Activated CD4-positive, CD25-positive, alpha-beta regulatory T cell treated with anti-CD3 and anti-CD28 coated beads, Interleukin-2, amount 50 U/mL, for 16 hours (primary cell): ENCODE measurements around the gene KCNMA1.

Experiments
- DNase-seq: peaks from one replicate; pipeline ENCODE4 v3.0.0-alpha.2; 2020; ENCODE audit warnings: low read depth, low spot score

Gene KCNMA1

DNA sequence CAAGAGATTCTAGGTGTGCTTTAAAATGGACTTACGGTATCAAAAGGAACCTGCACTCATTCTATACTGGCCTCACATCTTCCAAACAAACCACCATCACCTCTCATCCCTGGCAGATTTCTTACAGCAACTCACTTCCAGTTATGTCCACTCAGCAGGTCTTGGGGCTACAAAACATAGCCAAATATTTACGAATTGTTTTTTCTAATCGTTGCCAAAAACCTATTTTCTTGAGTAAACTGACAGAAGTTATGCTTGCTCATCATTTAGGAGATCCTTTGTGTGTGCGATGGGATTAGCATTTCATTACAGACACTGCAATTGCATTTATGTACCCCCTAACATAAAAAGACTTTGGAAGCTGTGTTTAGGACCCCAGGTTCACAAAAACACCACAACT lies 2.7 kb downstream of the KCNMA1 start:
- DNase-seq = no peak

DNA sequence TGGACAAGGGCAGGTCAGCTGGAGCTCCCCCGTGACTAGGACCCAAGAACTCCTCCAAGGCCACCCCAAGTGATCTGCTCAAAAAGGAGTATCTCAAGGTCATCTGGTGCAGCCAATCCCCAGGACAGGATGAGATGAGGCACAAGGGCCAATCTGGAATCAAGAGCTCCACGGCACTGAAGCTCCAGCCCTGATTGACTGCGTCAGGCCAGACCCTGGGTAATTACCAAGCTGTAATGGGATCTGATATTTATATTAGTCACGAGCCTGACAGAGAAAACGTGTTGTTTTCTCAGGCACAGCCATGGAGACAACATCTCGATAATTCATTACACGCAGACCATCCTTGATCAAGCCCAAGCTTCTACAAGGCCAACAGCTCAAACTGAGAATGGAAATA lies 4.2 kb downstream of the KCNMA1 start:
- no peak for DNase-seq

DNA sequence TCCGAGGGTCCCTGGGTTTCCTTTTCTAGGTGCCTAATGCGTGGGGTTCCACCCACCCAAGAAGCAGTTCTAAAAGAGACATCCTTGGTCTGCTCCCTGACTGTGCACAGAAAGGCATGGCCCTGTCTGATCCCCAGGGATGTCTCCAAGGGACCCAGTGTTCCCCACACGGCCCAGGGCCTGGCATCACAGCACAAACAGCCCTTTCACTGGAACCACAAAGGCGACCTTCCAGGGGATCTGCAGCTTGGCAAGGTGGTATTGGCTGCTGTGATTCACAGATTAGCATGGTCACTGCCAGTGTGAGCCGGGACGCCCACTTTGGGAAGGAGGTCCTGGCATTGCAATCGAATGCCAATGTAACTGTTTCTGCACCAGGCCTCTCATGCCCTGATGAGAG lies 6.4 kb downstream of the KCNMA1 start:
- no peak for DNase-seq

DNA sequence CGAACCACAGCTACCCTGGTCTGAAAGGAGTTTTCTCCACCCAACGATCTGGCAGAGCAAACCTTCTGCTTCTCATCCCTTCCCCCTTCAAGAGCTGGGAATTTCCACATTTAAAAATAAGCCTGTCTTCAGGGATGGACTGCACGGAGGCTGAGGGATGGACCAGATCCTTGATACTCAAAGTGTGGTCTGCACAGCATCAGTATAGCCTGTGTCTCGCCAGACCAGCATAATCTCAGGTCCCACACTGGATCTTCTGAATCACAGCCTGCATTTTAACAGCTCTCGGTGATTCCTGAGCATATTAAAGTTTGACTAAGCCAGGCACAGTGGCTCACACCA lies 7.1 kb downstream of the KCNMA1 start:
- DNase-seq = no peak

DNA sequence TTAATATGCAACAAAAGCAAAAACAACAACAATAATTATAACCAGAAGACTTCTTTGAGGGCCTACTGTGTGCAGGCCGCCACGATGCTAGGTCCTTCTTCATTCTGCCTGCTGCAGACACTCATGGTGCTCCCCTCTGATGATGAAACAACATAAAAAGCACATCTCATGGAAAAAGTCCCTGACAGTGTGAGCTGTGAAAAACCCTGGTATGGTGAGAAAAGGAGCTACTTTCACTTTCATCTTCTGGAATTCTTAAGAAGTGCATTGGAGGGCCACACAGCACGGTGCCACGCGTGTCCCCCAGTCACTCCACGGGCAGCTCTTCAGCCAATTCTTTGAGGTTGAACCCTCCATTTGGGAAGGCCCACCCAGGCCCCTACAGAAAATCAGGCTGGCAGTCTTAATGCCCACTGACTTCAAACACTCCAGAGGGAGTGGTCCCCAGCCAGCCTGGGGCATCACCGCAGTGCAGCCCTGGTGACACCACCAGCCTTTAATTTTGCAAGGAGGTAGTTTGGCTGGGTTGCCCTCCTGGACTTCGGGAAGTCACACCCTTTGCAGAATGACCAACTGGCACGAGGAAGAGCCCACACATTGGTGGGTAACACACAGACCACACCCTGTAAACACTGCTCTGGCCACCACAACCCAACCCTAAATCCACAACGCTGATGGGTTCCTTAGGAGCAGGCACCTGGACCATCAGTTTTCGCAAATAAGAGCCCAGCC lies 7.7 kb downstream of the KCNMA1 start:
- no peak for DNase-seq

DNA sequence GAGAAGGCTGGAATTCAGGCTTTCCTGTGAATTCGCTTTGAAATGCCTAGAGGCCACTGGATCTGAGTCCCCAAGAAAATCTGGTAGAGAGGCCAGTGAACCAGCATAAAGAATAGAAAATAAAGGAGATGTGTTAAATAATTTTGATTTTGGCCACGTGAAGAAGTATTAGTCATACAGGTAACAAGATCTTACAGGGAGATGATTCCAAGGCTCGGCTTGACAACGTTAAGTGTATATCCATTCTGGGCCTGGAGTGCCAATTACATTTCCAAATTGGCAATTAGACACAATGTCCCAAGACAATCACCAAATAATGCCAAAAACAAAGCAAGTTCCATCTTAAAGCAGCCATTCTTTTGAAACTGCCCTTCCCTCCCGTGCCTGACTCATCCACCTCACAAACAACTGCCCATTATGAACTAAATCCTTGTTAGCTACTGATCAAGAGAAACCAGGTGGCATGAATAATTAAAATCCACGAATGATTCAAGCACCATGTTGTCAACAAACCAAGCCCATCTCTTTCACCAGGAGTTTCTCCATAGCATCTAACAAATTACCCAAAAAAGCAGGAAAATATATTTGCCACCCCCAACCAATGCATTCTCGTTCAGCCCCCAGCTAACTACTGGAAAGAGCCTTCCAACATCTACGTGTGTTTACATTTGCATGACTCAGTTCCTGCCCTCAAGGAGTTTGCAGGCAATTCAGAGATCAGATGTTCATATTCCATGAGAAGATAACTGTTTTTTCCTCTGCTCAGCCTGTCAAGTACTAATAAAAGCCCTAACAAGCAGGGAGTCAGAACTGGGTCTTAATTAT lies 8.5 kb downstream of the KCNMA1 start:
- DNase-seq = no peak

DNA sequence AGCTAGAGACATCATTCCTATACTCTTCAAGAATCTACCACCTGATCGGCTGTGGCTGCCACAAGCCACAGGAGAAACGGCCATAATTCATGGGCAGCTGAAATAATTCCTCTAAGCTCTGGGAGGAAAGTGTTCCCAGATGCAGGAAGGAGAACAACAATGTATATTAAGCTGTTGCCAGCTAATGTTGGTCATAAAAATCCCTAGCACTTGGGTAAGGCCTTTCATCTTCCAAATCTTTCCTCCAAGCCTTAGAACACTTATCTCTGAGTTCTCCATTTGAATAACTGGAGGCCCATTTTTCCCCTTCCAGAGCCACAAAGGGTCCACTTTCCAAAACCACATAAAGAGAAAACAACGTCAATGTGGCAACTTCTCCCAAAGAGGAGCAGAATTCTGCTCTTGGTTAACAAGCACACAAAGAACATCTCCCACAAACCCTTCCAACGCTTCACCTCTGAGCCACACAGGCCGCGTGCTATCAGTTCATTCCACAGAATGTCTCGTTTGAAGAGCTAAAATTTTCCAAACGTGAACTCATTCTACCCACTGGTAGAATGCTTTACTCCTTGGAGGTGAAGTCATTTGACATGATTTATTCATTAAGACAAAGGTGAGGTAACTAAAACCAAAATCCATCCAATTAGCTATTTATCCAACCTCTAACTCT lies 11.2 kb downstream of the KCNMA1 start:
- DNase-seq = no peak

DNA sequence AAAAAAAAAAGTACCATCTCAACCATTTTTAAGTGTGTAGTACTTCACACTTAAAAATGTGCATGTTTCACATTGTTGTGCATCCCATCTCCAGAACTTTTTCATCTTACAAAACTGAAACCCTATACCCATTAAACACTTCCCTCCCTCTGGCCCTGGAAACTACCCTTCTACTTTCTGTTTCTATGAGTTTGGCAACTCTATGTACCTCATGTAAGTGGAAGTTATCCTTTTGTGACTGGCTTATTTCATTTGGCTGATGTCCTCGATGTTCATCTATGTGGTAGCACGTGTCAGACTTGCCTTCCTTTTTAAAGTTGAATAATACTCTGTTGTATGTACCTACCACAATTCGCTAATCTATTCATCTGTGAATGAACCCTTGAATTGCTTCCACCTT lies 12.2 kb downstream of the KCNMA1 start:
- DNase-seq = no peak

DNA sequence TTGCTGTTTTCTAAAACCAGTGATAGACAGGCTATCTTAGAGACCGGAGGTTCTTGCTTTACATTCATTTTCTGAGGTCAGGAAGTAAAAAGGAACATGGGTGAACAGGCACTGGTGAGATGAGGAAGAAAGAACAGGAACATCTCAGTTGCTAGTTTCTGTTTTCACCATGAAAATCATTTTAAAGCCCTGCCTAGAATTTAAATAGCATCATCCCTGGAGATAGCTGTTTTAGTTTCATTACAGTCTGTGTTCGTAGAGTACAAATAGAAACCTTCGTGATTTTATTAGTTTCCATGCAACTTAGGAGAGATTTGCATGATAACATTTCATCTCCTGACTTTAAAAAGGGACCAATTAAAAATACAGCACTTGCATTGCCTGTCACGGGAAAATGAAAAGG lies 14.7 kb downstream of the KCNMA1 start:
- DNase-seq = no peak

DNA sequence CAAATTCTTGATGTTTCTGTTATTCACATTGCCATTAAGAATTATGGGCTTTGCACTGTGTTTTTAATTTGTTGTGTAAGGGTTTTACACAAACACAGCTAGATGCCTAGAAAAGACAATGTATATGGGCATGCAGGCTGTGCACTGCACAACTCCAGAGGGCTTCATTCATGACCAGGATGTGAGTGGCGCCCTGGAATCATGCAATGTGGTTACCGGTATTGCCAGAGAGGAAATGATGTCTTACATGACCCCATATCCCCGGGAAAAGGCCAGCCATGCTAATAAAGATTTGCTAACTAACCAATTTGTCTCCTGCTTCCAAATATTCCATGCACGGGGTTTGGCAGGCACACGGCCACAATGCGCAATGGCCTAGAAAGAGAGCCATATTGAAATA lies 16.9 kb downstream of the KCNMA1 start:
- no peak for DNase-seq

DNA sequence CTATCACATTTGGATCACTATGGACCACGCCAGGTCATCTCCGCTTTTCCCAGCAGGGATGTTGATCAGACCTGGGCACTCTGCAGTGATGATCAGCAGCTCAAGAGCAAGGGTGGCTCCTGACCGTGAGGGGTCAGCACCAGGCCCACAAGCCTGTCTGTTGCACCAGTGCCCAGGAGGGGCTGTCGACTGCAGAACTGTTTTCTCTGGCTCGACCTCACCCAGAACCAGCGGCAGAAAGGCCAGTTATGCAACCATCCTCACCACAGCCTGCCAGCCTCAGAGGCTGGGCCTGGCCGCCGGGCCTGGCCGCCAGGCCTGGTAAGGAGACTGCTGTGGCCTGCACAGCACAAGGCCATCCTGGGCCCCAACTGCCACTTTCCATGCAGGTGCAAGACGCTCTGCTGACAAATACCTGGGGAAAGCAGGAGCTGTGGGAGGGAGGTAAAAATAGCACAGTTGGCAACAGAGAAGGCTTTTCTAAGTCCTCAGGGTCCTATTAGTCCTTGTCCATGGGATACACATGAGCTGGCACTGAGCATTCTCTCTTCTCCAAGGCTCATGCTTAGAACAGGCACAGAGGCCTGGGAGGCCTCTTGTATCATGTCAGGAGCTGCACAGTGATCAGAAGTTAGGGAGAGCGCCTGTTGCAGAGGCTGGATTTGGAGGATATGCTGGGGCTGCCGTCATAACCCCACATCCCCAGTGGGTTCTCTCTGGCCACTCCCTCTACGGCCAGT lies 17.5 kb downstream of the KCNMA1 start:
- DNase-seq = no peak

DNA sequence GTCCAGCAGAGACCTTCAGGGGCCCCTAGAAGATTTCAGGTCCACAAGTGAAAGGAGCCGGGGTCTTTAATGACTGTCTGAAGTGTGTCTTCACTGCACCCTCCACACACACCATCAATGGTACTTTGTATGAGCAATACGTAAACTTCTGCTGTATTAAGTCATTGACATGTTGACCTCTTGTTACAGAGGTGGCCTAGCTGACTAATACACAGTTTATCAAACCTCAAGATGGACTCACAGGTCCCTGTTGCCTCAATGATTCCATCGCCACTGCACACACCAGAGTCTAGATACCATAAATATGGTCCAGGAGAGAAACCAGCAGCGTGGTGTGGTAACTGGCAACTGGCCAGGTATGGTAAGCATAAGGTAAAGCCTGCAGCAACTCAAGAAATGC lies 19.5 kb downstream of the KCNMA1 start:
- DNase-seq = no peak

DNA sequence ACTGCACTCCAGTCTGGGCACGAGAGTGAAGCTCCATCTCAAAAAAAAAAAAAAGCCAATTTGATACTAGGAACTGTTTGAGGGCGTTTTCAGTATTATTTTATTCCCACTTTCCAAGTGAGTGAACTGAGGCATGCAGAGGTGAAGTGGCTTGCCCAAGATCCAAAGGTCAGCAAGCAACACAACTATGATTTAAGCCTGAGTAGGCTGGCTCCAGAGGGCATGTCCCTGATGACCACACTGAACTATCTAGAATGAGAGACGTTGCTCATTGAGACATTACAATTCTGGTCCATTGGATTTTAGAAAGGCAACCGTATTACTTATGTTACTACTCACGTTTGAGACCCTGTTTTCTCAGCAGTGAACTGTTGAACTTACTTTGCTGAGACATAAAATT lies 20.8 kb downstream of the KCNMA1 start:
- no peak for DNase-seq

DNA sequence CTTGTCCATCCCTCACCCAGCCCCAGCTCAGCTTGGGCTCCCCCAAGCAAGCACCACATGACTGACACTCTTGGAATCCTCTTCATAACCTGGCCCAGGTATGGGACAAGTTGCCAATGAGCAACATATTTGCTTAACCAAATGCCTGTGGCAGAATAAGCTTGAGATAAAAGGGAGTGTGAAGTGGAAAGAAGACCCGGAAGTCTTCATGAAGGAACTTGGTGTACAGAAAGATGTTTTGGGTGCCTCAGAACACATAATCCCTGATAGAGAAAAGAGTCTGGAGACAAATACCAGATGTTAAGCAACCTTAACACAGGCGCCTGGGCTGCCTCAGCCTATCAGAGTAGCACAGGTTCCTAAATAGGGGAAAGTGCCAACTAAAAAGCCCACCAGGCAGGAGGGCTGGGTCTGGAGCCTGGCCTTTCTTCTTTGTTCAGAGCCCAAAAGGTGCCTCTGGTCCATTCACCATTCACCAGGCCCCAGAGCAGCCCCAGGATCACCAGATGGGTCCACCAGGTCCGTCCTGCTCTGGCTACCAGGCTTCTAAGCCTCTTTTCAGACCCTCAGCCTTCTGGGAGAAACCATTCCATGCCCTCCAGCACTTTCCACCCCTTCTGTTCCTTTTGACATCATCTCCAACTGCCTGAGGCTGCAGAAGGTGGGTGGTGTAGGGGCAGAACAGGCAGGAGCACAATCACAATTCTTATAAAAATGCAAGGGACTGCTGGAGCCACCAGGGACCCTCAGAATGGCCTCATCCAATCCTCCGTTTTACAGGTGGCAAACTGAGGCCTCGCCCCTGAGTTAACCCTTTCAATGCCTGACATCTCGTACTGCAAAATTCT lies 22.6 kb downstream of the KCNMA1 start:
- DNase-seq = no peak

DNA sequence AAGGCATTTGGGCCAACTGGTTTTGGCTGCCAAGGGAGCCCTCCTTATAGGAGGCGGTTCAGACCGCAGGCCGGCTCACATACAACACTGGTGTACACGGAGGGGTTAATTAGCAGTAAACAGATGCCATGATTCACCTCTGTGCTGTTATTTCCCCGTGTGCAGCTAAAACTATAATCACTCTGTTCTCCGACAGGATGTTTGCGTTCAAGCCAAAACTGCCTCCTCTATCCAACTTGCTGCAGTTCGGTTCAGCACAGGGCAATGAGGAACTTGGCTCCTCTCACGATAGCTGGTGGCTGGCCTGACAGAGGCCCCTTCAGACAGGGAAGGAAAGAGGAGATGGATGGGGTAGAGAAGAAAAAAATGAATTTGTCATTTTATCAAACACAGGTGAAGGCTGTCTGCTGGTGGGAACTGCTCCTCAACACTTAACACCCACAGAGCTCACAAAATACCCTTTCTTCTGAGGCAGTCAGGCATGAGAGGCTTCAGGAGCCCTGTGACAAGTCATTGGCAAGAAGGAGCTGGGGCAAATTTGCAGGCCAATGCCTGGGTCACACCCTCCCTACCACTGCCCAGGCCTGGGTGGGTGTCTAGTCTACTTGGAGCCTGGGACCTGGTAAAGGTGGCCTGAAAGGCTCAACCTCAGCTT lies 24.0 kb downstream of the KCNMA1 start:
- DNase-seq = no peak

DNA sequence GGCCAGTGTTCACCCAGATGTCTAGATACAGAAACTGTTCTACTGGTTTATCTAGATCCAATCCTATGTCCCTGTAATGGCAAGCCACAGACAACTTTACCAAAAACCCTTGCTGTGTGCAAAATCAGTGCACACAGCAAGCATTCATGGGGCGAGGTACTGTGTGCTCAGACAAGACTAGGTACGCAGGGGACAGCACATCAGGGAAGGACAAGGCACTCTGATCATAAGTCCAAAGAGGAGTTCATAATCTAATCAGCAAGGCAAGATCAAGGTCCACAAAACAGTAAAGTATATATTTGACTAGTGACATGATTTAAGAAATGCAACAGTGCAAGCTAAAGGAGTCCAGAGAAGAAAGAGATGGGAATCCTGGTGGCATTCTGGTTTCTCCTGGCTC lies 25.9 kb downstream of the KCNMA1 start:
- no peak for DNase-seq

DNA sequence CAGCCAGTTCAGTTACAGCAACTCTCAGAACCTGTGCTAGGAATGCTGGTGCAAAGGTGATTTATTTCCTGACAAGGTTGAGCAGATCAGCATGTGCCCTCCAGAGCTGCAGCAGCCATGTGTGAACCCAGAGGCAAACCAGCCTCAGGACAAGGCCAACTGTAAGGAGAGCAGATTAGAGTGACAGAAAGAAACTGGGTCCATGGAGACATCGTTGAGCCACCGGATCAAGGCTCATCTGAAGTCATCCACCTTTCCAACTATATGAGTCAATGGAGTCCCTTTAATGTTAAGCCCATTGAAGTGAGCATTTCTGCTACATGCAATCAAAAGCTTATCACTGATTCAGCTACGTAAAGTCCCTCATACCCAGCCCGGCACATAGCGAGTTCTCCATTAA lies 26.4 kb downstream of the KCNMA1 start:
- no peak for DNase-seq

DNA sequence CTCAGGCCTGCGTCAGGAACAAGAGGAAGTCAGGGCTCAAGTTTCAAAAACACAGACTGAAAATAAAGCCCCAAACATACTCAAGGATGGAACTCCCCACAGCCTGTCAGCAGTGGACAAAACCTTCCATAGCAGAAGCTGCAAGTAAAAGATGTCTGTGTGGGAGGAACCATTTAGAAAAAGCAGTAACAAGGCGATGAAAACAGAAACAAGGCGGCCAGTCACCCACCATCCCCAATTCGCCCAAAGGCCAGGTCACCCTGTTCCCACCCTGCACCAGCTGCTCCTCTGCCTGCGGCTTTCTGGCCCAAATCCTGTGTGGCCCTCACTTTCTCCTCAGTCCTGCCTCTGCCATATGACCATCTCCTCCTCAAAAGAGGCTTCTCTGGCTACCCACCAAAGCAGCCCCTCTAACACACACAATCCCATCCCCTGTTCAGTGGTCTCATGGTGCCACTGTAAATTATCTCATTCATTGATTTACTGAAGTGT lies 27.8 kb downstream of the KCNMA1 start:
- no peak for DNase-seq

DNA sequence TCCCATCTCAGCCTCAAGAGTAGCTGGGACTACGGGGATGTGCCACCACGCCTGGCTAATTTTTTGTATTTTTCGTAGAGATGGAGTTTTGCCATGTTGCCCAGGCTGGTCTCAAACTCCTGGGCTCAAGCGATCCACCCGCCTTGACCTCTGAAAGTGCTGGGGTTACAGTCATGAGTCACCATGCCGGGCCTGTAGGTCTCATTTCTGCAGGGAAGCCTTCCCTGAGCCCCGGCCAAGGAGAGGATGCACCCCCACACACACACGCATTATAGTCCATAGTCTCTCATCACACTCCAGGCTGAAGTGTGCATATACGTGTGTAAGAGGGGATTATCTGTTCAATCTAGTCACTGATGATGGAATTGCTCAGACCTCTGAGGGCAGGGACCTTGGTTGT lies 29.3 kb downstream of the KCNMA1 start:
- DNase-seq = no peak

DNA sequence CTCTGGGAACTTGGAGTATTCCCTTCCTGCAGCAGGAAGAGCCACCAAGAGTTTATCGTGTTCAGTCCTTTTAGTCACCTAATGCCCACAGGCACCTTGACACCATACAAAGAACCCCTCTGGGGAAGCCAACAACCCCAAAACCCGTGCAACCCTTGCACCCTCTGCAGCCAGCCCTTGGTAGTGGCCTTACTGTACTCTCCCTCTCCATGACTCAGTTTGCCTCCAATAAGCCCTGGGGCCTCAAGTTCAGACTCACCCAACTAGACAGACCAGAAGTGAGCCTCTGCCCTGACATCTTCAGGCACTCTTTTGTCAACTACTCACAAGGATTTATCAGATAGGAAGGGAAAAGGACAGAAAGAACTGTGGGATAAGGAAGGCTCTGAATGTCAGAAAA lies 30.9 kb downstream of the KCNMA1 start:
- no peak for DNase-seq

DNA sequence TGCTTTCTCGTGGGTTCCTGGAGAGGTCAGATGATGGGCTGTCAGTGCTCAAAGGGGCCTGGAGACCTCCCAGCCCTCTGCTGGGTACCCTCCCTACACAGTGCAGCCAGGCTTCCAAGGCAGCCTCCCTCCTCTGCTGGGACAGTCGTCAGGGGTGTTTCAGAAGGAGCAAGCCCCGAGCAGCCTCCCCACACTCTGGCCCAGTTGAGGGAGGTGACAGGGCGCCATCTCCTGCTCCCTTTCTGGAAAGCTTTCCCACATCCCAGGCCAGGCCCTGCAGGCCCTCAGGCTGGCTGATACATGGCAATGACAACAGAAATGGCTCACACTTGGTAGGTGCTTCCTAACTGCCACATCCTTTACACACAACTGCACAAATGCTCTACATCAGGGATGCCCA lies 32.1 kb downstream of the KCNMA1 start:
- DNase-seq = no peak
